Measurements from ENCODE around the gene INO80. TPM values are rescaled to one million over a fixed set of nuclear protein-coding genes. Genes with fewer than 3 reads are reported as not detected.

Gene INO80
- total RNA-seq, 1 donor from 2014 or later = 20.4 TPM

- Mint-ChIP-seq H3K36me3 (ENCODE audit: unreplicated experiment) (no peaks in the 10 kb centered on the region), H3K27me3 (ENCODE audit: unreplicated experiment) (peaks cover 4% of the 10 kb centered on the region), H3K4me1 (ENCODE audit: low read depth, unreplicated experiment) (peaks cover 9% of the 10 kb centered on the region), H3K4me3 (ENCODE audit: unreplicated experiment) (no peak overlapping the region), H3K9me3 (ENCODE audit: unreplicated experiment) (peaks cover 3% of the 10 kb centered on the region), H3K27ac (ENCODE audit: unreplicated experiment) (no peak overlapping the region)
- no peak for DNase-seq
- TF ChIP-seq CTCF (IDR thresholded peaks at IDR 0.05; ENCODE audit: partially characterized antibody, unreplicated experiment) = no peak
Observed at GRCh38 chr15:40974879-40975278, 141.2 kb downstream of the INO80 start.

- Mint-ChIP-seq H3K4me3 (ENCODE audit: unreplicated experiment) (no peak overlapping the region), H3K36me3 (ENCODE audit: unreplicated experiment) (no peaks in the 10 kb centered on the region), H3K9me3 (ENCODE audit: unreplicated experiment) (peaks cover 3% of the 10 kb centered on the region), H3K27ac (ENCODE audit: unreplicated experiment) (no peak overlapping the region), H3K27me3 (ENCODE audit: unreplicated experiment) (peaks cover 2% of the 10 kb centered on the region), H3K4me1 (ENCODE audit: low read depth, unreplicated experiment) (peaks cover 11% of the 10 kb centered on the region)
- TF ChIP-seq CTCF (IDR thresholded peaks at IDR 0.05; ENCODE audit: partially characterized antibody, unreplicated experiment) = no peak
- no peak for DNase-seq
Observed at GRCh38 chr15:40969363-40969762, 146.7 kb downstream of the INO80 start.

DNA sequence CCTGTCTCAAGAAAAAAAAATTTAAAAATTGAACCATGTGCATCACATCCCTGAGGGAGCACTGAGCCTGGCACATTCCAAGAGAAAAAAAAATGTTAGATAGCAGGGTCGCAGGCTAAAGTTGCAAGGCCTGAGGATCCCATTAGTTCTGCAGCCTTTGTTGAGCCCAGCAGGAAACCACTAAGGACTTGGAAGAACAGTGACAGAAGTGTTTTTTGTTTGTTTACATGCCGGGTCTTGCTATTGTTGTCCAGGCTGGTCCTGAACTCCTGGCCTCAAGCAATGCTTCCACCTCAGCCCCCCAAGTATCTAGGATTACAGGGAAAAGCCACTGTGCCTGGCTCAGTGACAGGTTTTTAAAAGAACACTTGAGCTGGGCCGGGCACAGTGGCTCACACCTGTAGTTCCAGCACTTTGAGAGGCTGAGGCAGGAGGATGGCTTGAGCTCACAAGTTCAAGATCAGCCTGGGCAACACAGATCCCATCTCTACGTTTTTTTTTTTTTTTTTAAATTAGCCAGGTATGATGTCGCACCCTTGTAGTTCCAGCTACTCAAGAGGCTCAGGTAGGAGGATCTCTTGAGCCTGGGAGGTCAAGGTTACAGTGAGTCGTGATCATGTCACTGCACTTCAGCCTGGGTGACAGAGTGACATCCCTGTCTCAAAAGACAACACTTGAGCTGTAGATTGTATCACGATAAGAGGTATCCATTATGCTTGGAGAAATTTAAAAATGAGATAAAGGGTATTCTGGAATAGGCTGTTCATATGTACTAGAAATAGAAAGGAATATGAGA, 147.6 kb downstream of the INO80 start:
- H3K4me3 Mint-ChIP-seq (ENCODE audit: unreplicated experiment) = no peak overlapping the region
- H3K27me3 Mint-ChIP-seq (ENCODE audit: unreplicated experiment) = peaks cover 2% of the 10 kb centered on the region
- no peak for TF ChIP-seq CTCF (IDR thresholded peaks at IDR 0.05; ENCODE audit: partially characterized antibody, unreplicated experiment)
- peaks cover 11% of the 10 kb centered on the region for H3K4me1 Mint-ChIP-seq (ENCODE audit: low read depth, unreplicated experiment)
- no peak for DNase-seq
- peaks cover 3% of the 10 kb centered on the region for H3K9me3 Mint-ChIP-seq (ENCODE audit: unreplicated experiment)
- no peaks in the 10 kb centered on the region for H3K36me3 Mint-ChIP-seq (ENCODE audit: unreplicated experiment)
- no peak overlapping the region for H3K27ac Mint-ChIP-seq (ENCODE audit: unreplicated experiment)

DNA sequence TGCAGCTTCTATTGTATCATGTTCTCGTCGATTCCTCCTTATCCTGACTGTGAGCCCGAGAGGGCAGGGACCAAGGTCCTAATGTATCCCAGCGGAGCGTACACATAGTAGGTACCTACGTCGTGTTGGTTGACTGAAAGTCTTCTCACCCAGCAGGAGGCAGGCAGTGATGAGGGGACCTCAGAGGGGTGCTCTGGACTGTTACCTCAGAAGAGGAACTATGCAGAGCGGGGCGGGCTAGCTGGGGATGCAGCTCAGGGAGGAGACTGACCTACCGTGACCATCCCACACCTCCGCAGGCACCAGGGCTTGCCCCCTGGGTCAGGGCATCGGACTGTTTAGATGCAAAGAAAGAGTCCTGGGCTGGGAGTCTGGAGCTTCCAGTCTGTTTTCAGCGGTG, 151.4 kb downstream of the INO80 start:
- TF ChIP-seq CTCF (IDR thresholded peaks at IDR 0.05; ENCODE audit: partially characterized antibody, unreplicated experiment) = no peak
- no peak overlapping the region for H3K4me3 Mint-ChIP-seq (ENCODE audit: unreplicated experiment)
- peaks cover 3% of the 10 kb centered on the region for H3K27me3 Mint-ChIP-seq (ENCODE audit: unreplicated experiment)
- H3K27ac Mint-ChIP-seq (ENCODE audit: unreplicated experiment) = no peak overlapping the region
- H3K36me3 Mint-ChIP-seq (ENCODE audit: unreplicated experiment) = peaks cover 5% of the 10 kb centered on the region
- peaks cover 14% of the 10 kb centered on the region for H3K4me1 Mint-ChIP-seq (ENCODE audit: low read depth, unreplicated experiment)
- H3K9me3 Mint-ChIP-seq (ENCODE audit: unreplicated experiment) = peaks cover 4% of the 10 kb centered on the region
- DNase-seq = no peak

GRCh38 chr15:40964006-40964405, 152.1 kb downstream of the INO80 start:
- peaks cover 5% of the 10 kb centered on the region for H3K36me3 Mint-ChIP-seq (ENCODE audit: unreplicated experiment)
- H3K27ac Mint-ChIP-seq (ENCODE audit: unreplicated experiment) = no peak overlapping the region
- peaks cover 14% of the 10 kb centered on the region for H3K4me1 Mint-ChIP-seq (ENCODE audit: low read depth, unreplicated experiment)
- no peak for TF ChIP-seq CTCF (IDR thresholded peaks at IDR 0.05; ENCODE audit: partially characterized antibody, unreplicated experiment)
- no peak overlapping the region for H3K4me3 Mint-ChIP-seq (ENCODE audit: unreplicated experiment)
- peaks cover 4% of the 10 kb centered on the region for H3K9me3 Mint-ChIP-seq (ENCODE audit: unreplicated experiment)
- DNase-seq = no peak
- H3K27me3 Mint-ChIP-seq (ENCODE audit: unreplicated experiment) = peaks cover 3% of the 10 kb centered on the region
